ENCODE data around the gene CPLANE1. TPM values are rescaled to one million over a fixed set of nuclear protein-coding genes. Genes with fewer than 3 reads are reported as not detected.

Gene CPLANE1
- total RNA-seq, 1 donor from 2014 or later, result 11.7 TPM

GRCh38 chr5:37121465-37121864 is 127.7 kb downstream of the CPLANE1 start:
- intact Hi-C loops (cut with micrococcal nuclease), result no loop called here
- no peaks in the 10 kb centered on the region for H3K9me3 Mint-ChIP-seq
- ChIA-PET CTCF (no interaction called here), POLR2A (no interaction called here)
- H3K4me1 Mint-ChIP-seq, result peaks cover 8% of the 10 kb centered on the region
- no peak overlapping the region for H3K4me3 Mint-ChIP-seq
- no peak for ATAC-seq (ENCODE audit: low read depth)
- H3K27me3 Mint-ChIP-seq, result no peaks in the 10 kb centered on the region
- H3K36me3 Mint-ChIP-seq (ENCODE audit: low read depth), result peaks cover 20% of the 10 kb centered on the region
- TF ChIP-seq CTCF (IDR thresholded peaks at IDR 0.05), result no peak
- DNase-seq, result no peak
- H3K27ac Mint-ChIP-seq, result no peak overlapping the region

GRCh38 chr5:37121027-37121426 is 128.1 kb downstream of the CPLANE1 start:
- no peak for ATAC-seq (ENCODE audit: low read depth)
- Mint-ChIP-seq H3K4me1 (peaks cover 8% of the 10 kb centered on the region), H3K4me3 (no peak overlapping the region), H3K9me3 (no peaks in the 10 kb centered on the region), H3K27me3 (no peaks in the 10 kb centered on the region), H3K36me3 (ENCODE audit: low read depth) (peaks cover 21% of the 10 kb centered on the region), H3K27ac (no peak overlapping the region)
- CTCF ChIA-PET, result no interaction called here
- no peak for TF ChIP-seq CTCF (IDR thresholded peaks at IDR 0.05)
- DNase-seq, result no peak
- POLR2A ChIA-PET, result no interaction called here
- intact Hi-C loops (cut with micrococcal nuclease), result no loop called here

DNA sequence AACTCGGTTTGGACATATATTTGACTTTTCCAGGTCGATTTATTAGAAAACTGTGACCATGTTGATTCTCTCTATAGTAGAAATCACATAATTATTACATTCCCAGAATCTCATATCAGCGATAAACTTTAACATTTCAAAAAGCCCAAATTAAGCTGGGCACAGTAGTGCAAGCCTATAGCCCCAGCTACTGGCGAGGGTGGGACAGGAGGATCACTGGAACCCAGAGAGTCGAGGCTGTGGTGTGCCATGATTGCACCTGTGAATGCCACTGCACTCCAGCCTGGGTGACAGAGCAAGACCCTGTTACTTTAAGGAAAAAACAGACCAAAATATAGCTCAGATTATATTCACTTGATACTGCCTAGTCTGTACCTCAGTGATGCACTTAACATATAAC is 128.9 kb downstream of the CPLANE1 start:
- ChIA-PET CTCF (interaction anchor here (0.6 kb wide), 1 partner anchor 201 kb away, joined by 4 read pairs; no protein-coding TSS in a partner anchor), POLR2A (no interaction called here)
- Mint-ChIP-seq H3K27ac (no peak overlapping the region), H3K9me3 (no peaks in the 10 kb centered on the region), H3K4me3 (no peak overlapping the region), H3K27me3 (no peaks in the 10 kb centered on the region), H3K36me3 (ENCODE audit: low read depth) (peaks cover 20% of the 10 kb centered on the region), H3K4me1 (peaks cover 8% of the 10 kb centered on the region)
- ATAC-seq (ENCODE audit: low read depth) (no peak), DNase-seq (no peak)
- intact Hi-C loops (cut with micrococcal nuclease), result no loop called here
- TF ChIP-seq CTCF (IDR thresholded peaks at IDR 0.05), result no peak

GRCh38 chr5:37116359-37116758 is 132.8 kb downstream of the CPLANE1 start:
- H3K4me3 Mint-ChIP-seq, result no peak overlapping the region
- ChIA-PET POLR2A (no interaction called here), CTCF (no interaction called here)
- peaks cover 17% of the 10 kb centered on the region for H3K4me1 Mint-ChIP-seq
- H3K27ac Mint-ChIP-seq, result no peak overlapping the region
- intact Hi-C loops (cut with micrococcal nuclease), result no loop called here
- no peak for ATAC-seq (ENCODE audit: low read depth)
- peaks cover 46% of the 10 kb centered on the region for H3K36me3 Mint-ChIP-seq (ENCODE audit: low read depth)
- peaks cover 5% of the 10 kb centered on the region for H3K9me3 Mint-ChIP-seq
- no peak for DNase-seq
- TF ChIP-seq CTCF (IDR thresholded peaks at IDR 0.05), result no peak
- no peaks in the 10 kb centered on the region for H3K27me3 Mint-ChIP-seq

DNA sequence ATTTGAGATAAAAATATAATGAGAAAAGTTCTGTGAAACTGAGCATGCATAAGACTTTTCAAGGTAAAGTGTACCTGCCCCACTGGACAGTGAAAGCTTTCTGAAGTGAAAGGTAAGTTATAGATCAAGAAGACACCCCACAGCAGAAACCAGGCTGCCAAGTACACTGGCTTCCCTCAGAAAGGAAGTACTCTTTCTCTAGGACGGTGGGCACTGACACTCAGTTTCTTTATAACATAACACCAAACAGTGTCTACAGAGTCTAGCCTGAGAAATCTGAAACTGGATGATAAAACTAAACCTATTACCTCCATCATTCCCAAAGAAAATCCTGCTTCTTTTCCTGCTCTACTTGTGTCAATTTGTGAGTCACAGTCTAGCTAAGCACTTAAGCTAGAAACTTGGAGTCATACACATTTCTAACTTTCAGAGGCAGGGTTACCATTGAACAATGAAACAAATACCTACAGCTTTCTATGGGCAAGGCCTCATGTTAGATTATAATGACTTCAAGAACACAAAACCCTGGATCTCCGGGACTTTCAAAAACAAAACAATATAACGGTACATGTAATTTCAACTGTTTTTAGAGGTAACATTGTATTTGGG is 136.7 kb downstream of the CPLANE1 start:
- intact Hi-C loops (cut with micrococcal nuclease), result no loop called here
- Mint-ChIP-seq H3K36me3 (ENCODE audit: low read depth) (peaks cover 51% of the 10 kb centered on the region), H3K9me3 (peaks cover 5% of the 10 kb centered on the region), H3K27ac (no peak overlapping the region), H3K27me3 (no peaks in the 10 kb centered on the region), H3K4me1 (peaks cover 12% of the 10 kb centered on the region), H3K4me3 (no peak overlapping the region)
- TF ChIP-seq CTCF (IDR thresholded peaks at IDR 0.05), result no peak
- ATAC-seq (ENCODE audit: low read depth) (no peak), DNase-seq (no peak)
- ChIA-PET CTCF (no interaction called here), POLR2A (no interaction called here)

Data from activated B cell treated with CpG ODN at 0.5 μM for 24 hours (primary cell).